ENCODE data around the gene HES7.

- TF ChIP-seq CTCF (IDR thresholded peaks at IDR 0.05 in 2 of 3, conservative IDR thresholded peaks at IDR 0.05 in 1 of 3; ENCODE audit: borderline replicate concordance in 1 of 3, insufficient read depth in 1 of 3, low read depth in 2 of 3, low read length in 2 of 3) (no peak), EZH2 (IDR thresholded peaks at IDR 0.05) (no peak), EGR1 (IDR thresholded peaks at IDR 0.05; ENCODE audit: low read depth) (no peak), POLR2A (IDR thresholded peaks at IDR 0.05; ENCODE audit: borderline replicate concordance, extremely low read depth, insufficient read depth, insufficient read length) (no peak), ATF3 (IDR thresholded peaks at IDR 0.05) (no peak), RAD21 (IDR thresholded peaks at IDR 0.05; ENCODE audit: low read depth) (no peak), YY1 (IDR thresholded peaks at IDR 0.05; ENCODE audit: extremely low read depth, insufficient replicate concordance, low read depth, low read length) (no peak), ZFX (IDR thresholded peaks at IDR 0.05) (no peak)
- TF ChIP-seq, protein P1, sequence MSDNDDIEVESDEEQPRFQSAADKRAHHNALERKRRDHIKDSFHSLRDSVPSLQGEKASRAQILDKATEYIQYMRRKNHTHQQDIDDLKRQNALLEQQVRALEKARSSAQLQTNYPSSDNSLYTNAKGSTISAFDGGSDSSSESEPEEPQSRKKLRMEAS (IDR thresholded peaks at IDR 0.05) = no peak
Observed at GRCh38 chr17:8151641-8152111, 27.8 kb upstream of the HES7 start.
